ENCODE data around the gene ZNF80.

DNA sequence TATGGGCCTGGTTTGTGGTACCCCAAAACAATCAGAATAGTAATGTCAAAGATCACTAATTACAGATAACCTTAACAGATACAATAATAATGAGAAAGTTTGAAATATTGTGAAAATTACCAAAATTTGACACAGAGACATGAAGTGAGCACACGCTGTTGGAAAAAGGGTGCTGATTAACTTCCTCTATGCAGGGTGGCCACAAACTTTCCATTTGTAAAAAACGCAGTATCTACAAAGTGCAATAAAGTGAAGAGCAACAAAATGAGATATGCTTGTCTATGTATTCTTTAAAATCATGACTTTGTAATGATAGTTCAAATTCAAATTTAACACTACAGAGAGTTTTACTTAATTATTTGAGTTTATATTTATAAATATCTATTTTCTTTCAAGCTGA, 48.9 kb upstream of the ZNF80 start:
- no peak for TF ChIP-seq CTCF (conservative IDR thresholded peaks at IDR 0.05 in 1 of 2, IDR thresholded peaks at IDR 0.05 in 1 of 2; ENCODE audit: extremely low read depth in 1 of 2, insufficient read depth in 1 of 2, low read depth in 1 of 2, low read length in 2 of 2)
- no peak for TF ChIP-seq EZH2 (IDR thresholded peaks at IDR 0.05; ENCODE audit: borderline replicate concordance, low read length)
